ENCODE data around the gene SHMT2. TPM values are rescaled to one million over a fixed set of nuclear protein-coding genes. Genes with fewer than 3 reads are reported as not detected.

SHMT2 gene
- total RNA-seq, 4 donors from 2014 or later = 41.3 to 107 (median 46.4) TPM

- ATAC-seq (no peak), DNase-seq (no peak)
- Histone ChIP-seq H3K4me3 (no peak overlapping the region), H3K27me3 (no peaks in the 10 kb centered on the region), H3K27ac (no peak overlapping the region), H3K4me1 (no peaks in the 10 kb centered on the region), H3K9me3 (no peaks in the 10 kb centered on the region), H3K36me3 (no peaks in the 10 kb centered on the region)
- in situ Hi-C loops (cut with MboI; ENCODE audit: low sequenced_read_pairs in 4 of 4) (no loop called here), intact Hi-C loops (cut with DNase I; ENCODE audit: low total_unique reads) (no loop called here)
- TF ChIP-seq CTCF (IDR thresholded peaks at IDR 0.05 in 4 of 5, conservative IDR thresholded peaks at IDR 0.05 in 1 of 5) (no peak), POLR2A (IDR thresholded peaks at IDR 0.05) (no peak)
These were observed 38.1 kb upstream of the SHMT2 start for GRCh38 chr12:57191410-57191809.

- no peaks in the 10 kb centered on the region for H3K4me1 ChIP-seq
- no peak overlapping the region for H3K27ac ChIP-seq
- H3K36me3 ChIP-seq = no peaks in the 10 kb centered on the region
- no peaks in the 10 kb centered on the region for H3K27me3 ChIP-seq
- in situ Hi-C loops (cut with MboI; ENCODE audit: low sequenced_read_pairs in 4 of 4) (no loop called here), intact Hi-C loops (cut with DNase I; ENCODE audit: low total_unique reads) (no loop called here)
- DNase-seq (no peak), ATAC-seq (no peak)
- no peak overlapping the region for H3K4me3 ChIP-seq
- no peaks in the 10 kb centered on the region for H3K9me3 ChIP-seq
- TF ChIP-seq CTCF (IDR thresholded peaks at IDR 0.05 in 4 of 5, conservative IDR thresholded peaks at IDR 0.05 in 1 of 5) = no peak
- no peak for TF ChIP-seq POLR2A (IDR thresholded peaks at IDR 0.05)
These were observed 36.6 kb upstream of the SHMT2 start for GRCh38 chr12:57192920-57193319.

GRCh38 chr12:57193706-57194245 lies 35.7 kb upstream of the SHMT2 start:
- H3K4me1 ChIP-seq = no peaks in the 10 kb centered on the region
- DNase-seq = no peak
- no peaks in the 10 kb centered on the region for H3K36me3 ChIP-seq
- in situ Hi-C loops (cut with MboI; ENCODE audit: low sequenced_read_pairs in 4 of 4) = no loop called here
- intact Hi-C loops (cut with DNase I; ENCODE audit: low total_unique reads) = no loop called here
- H3K4me3 ChIP-seq = no peak overlapping the region
- no peaks in the 10 kb centered on the region for H3K9me3 ChIP-seq
- no peak for TF ChIP-seq POLR2A (IDR thresholded peaks at IDR 0.05)
- no peak for TF ChIP-seq CTCF (IDR thresholded peaks at IDR 0.05 in 4 of 5, conservative IDR thresholded peaks at IDR 0.05 in 1 of 5)
- no peak for ATAC-seq
- no peaks in the 10 kb centered on the region for H3K27me3 ChIP-seq
- no peak overlapping the region for H3K27ac ChIP-seq

- no peak for ATAC-seq
- Histone ChIP-seq H3K27ac (no peak overlapping the region), H3K27me3 (no peaks in the 10 kb centered on the region), H3K36me3 (peaks cover 0 to 2% of the 10 kb centered on the region in 2 donors), H3K4me1 (no peaks in the 10 kb centered on the region), H3K9me3 (no peaks in the 10 kb centered on the region), H3K4me3 (no peak overlapping the region)
- intact Hi-C loops (cut with DNase I; ENCODE audit: low total_unique reads) (no loop called here), in situ Hi-C loops (cut with MboI; ENCODE audit: low sequenced_read_pairs in 4 of 4) (no loop called here)
- DNase-seq = no peak
- TF ChIP-seq POLR2A (IDR thresholded peaks at IDR 0.05) = no peak
- no peak for TF ChIP-seq CTCF (IDR thresholded peaks at IDR 0.05 in 4 of 5, conservative IDR thresholded peaks at IDR 0.05 in 1 of 5)
These were observed 35.3 kb upstream of the SHMT2 start for GRCh38 chr12:57194253-57194652.

DNA sequence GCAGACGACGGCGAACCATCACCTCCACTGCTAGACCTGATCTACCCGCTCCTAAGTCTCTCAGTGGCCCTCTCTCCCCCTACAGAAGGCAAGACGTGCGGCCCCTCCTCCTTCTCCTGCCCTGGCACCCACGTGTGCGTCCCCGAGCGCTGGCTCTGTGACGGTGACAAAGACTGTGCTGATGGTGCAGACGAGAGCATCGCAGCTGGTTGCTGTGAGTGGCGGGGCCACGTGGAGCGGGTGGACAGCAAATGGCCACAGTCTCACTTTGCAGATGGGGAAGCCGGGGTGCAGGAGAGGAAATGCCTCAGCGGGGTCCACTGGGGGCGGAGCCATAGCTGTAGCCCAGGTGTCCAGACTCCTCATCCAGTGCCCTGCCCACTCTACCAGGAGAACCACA lies 34.3 kb upstream of the SHMT2 start:
- Histone ChIP-seq H3K36me3 (peaks cover 0 to 5% of the 10 kb centered on the region in 2 donors), H3K4me1 (no peaks in the 10 kb centered on the region), H3K4me3 (no peak overlapping the region), H3K9me3 (no peaks in the 10 kb centered on the region), H3K27me3 (no peaks in the 10 kb centered on the region), H3K27ac (no peak overlapping the region)
- TF ChIP-seq POLR2A (IDR thresholded peaks at IDR 0.05) (no peak), CTCF (IDR thresholded peaks at IDR 0.05 in 4 of 5, conservative IDR thresholded peaks at IDR 0.05 in 1 of 5) (no peak)
- intact Hi-C loops (cut with DNase I; ENCODE audit: low total_unique reads) (no loop called here), in situ Hi-C loops (cut with MboI; ENCODE audit: low sequenced_read_pairs in 4 of 4) (no loop called here)
- DNase-seq (no peak), ATAC-seq (no peak)

Measured in gastrocnemius medialis (tissue), 4 donors.